GM18907 (cell line): Measurements from ENCODE around the gene CHST2.
A peak's percentile ranks its signal among the peaks of the same experiment; 100 is the strongest.

Source experiments
- ATAC-seq: cut with Tn5 transposase; IDR thresholded peaks from one replicate; pipeline ENCODE4 v1.9.1; 2021; ENCODE audit warnings: mild to moderate bottlenecking, moderate library complexity; ENCODE audit not compliant: unreplicated experiment

Gene CHST2

GRCh38 chr3:143165211-143165610 is 45.6 kb downstream of the CHST2 start:
- ATAC-seq: peak; percentile 31

- ATAC-seq: peak; percentile 68
These were observed 46.2 kb downstream of the CHST2 start for GRCh38 chr3:143165612-143166285.

GRCh38 chr3:143166376-143166775 is 46.8 kb downstream of the CHST2 start:
- ATAC-seq: no peak

- no peak for ATAC-seq
These were observed 48.6 kb downstream of the CHST2 start for GRCh38 chr3:143167969-143168854.

- no peak for ATAC-seq
These were observed 49.3 kb downstream of the CHST2 start for GRCh38 chr3:143168855-143169192.

GRCh38 chr3:143170074-143170473 is 50.5 kb downstream of the CHST2 start:
- no peak for ATAC-seq

GRCh38 chr3:143170676-143171075 is 51.1 kb downstream of the CHST2 start:
- peak; percentile 9 for ATAC-seq

GRCh38 chr3:143171141-143171980 is 51.8 kb downstream of the CHST2 start:
- ATAC-seq: peak; percentile 79

- ATAC-seq: no peak
These were observed 52.7 kb downstream of the CHST2 start for GRCh38 chr3:143172062-143172794.

- ATAC-seq: no peak
These were observed 53.2 kb downstream of the CHST2 start for GRCh38 chr3:143172795-143173145.

- no peak for ATAC-seq
These were observed 53.7 kb downstream of the CHST2 start for GRCh38 chr3:143173242-143173641.
